ENCODE data around the gene OLFM3. TPM values are rescaled to one million over a fixed set of nuclear protein-coding genes. Genes with fewer than 3 reads are reported as not detected.

The OLFM3 gene
- total RNA-seq, 1 donor from 2014 or later = 0.49 TPM

DNA sequence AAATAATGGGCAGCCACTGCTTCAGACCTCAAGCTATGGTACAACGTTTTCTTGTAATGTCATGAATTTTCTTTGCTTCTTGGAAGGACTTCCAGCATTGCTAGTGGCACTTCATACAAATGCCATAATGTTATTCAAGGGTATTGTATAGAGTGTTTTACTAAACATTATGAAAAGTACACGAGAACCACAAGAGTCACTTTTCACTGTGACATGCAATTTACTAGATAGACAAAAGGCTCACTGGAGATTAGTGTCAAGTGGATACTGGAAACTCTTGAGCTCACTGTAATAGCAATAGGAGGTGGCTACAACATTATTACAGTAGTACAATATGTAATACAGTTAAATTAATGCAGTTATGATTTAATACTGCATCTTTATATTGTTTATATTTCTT, 5.3 kb upstream of the OLFM3 start:
- Histone ChIP-seq H3K4me1 (no peaks in the 10 kb centered on the region), H3K27ac (no peak overlapping the region), H3K4me3 (no peak overlapping the region), H3K27me3 (no peaks in the 10 kb centered on the region), H3K9me3 (no peaks in the 10 kb centered on the region), H3K36me3 (no peaks in the 10 kb centered on the region)
- no peak for TF ChIP-seq POLR2A (IDR thresholded peaks at IDR 0.05)
- TF ChIP-seq POLR2AphosphoS5 (IDR thresholded peaks at IDR 0.05; ENCODE audit: insufficient read depth in 1 of 2, low read depth in 1 of 2) = no peak
- TF ChIP-seq, protein P1, sequence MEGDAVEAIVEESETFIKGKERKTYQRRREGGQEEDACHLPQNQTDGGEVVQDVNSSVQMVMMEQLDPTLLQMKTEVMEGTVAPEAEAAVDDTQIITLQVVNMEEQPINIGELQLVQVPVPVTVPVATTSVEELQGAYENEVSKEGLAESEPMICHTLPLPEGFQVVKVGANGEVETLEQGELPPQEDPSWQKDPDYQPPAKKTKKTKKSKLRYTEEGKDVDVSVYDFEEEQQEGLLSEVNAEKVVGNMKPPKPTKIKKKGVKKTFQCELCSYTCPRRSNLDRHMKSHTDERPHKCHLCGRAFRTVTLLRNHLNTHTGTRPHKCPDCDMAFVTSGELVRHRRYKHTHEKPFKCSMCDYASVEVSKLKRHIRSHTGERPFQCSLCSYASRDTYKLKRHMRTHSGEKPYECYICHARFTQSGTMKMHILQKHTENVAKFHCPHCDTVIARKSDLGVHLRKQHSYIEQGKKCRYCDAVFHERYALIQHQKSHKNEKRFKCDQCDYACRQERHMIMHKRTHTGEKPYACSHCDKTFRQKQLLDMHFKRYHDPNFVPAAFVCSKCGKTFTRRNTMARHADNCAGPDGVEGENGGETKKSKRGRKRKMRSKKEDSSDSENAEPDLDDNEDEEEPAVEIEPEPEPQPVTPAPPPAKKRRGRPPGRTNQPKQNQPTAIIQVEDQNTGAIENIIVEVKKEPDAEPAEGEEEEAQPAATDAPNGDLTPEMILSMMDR (IDR thresholded peaks at IDR 0.05) = no peak
- no peak for DNase-seq (ENCODE audit: extremely low spot score in 2 of 2)
- intact Hi-C loops (cut with DNase I) = no loop called here

DNA sequence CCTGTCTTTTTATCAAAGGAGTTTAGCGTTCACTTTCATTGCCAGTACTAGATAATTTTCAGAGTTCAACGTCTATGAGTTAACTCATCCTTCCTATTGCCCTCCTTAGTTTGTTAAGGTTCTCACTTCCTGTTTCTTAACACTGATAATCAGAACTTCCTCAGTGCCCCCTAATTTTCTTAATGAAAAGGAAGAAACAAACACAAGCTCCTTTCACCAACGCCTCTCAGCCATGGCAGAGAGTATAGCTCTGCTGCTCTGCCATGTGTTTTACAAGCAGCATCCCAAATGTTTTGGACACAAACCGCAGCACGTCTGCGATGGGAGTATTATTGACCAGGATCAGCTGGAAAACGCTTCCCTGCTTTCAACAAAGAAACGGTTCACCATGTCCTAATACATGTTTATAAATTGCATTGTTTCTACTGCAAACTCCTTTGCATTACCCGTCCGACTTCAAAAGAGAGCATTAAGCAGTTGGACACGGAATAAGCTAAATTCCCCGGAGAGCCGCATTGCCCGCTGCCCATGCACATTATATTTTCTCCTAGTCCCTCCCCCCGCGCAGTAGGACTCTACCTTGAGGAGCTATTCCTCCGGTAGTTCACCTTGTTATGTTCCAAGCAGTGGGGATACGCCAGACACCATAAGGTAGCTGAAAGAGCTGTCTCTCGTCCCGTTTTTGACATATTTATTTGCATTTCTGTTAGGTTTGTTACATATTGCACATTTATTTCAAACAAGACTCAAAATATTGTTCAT, 561 bp downstream of the OLFM3 start:
- H3K27ac ChIP-seq = no peak overlapping the region
- intact Hi-C loops (cut with DNase I) = no loop called here
- DNase-seq (ENCODE audit: extremely low spot score in 2 of 2) = no peak
- no peak overlapping the region for H3K4me3 ChIP-seq
- H3K27me3 ChIP-seq = no peaks in the 10 kb centered on the region
- TF ChIP-seq, protein P1 (IDR thresholded peaks at IDR 0.05) = no peak
- no peak for TF ChIP-seq POLR2AphosphoS5 (IDR thresholded peaks at IDR 0.05; ENCODE audit: insufficient read depth in 1 of 2, low read depth in 1 of 2)
- no peak for TF ChIP-seq POLR2A (IDR thresholded peaks at IDR 0.05)
- H3K36me3 ChIP-seq = no peaks in the 10 kb centered on the region
- H3K4me1 ChIP-seq = no peaks in the 10 kb centered on the region
- no peaks in the 10 kb centered on the region for H3K9me3 ChIP-seq

DNA sequence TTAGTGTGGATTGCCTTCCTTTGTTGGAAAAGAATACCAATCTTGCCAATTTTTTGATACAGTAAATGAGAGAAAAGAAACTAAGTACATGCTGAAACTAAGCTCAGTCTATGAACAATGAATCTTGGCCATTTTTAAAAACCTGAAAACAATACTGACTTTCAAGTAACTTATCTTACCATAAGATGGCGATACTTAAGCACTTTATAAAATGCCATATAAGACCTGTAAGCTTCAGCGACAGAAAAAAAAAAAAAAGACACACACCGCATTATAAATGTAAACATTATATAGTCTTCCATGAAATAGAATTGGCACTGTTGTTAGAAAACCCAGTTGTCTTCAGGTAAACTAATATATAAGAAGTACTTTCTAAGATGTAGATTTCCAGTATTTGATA, 3.0 kb downstream of the OLFM3 start:
- Histone ChIP-seq H3K9me3 (no peaks in the 10 kb centered on the region), H3K36me3 (no peaks in the 10 kb centered on the region), H3K4me3 (no peak overlapping the region), H3K27ac (no peak overlapping the region), H3K4me1 (no peaks in the 10 kb centered on the region), H3K27me3 (no peaks in the 10 kb centered on the region)
- TF ChIP-seq POLR2AphosphoS5 (IDR thresholded peaks at IDR 0.05; ENCODE audit: insufficient read depth in 1 of 2, low read depth in 1 of 2) = no peak
- no peak for TF ChIP-seq POLR2A (IDR thresholded peaks at IDR 0.05)
- TF ChIP-seq, protein P1 (IDR thresholded peaks at IDR 0.05) = no peak
- no peak for DNase-seq (ENCODE audit: extremely low spot score in 2 of 2)
- intact Hi-C loops (cut with DNase I) = no loop called here

DNA sequence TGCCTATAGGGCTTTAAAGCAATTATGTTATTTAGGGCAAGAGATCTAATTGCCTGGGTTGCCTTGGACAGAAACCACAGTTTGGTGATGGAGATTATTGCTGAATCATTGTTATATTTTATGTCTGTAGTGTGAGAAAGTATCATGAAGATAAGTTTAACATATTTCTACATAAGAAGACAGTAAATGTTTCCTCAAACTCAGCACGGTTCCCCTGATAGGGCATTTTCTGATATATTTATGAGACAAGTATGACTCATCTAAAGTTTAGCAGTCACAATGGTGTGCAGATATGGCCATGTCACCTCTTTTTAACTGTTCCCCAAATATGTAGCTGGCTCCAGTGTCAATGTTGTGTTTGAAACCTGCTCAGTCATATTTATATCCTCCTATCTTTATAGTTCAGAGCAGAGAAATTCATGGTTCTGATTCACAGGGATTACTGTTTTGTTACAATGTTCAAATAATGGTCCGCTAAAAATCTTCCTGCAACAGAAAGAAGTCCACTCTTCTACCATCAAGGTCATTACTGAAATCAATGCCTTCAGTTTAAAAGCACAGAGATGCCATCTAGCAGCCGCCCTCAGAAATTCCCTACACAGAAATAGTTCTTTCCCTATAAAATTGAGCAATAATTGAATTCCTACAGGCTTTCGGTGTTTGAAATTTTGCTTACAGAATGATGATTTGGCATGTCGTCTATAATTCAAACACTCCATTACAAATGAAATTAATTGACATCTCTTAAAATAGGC, 3.7 kb downstream of the OLFM3 start:
- intact Hi-C loops (cut with DNase I) = no loop called here
- Histone ChIP-seq H3K4me1 (no peaks in the 10 kb centered on the region), H3K27ac (no peak overlapping the region), H3K9me3 (no peaks in the 10 kb centered on the region), H3K27me3 (no peaks in the 10 kb centered on the region), H3K36me3 (no peaks in the 10 kb centered on the region), H3K4me3 (no peak overlapping the region)
- no peak for DNase-seq (ENCODE audit: extremely low spot score in 2 of 2)
- TF ChIP-seq, protein P1 (IDR thresholded peaks at IDR 0.05) = no peak
- TF ChIP-seq POLR2AphosphoS5 (IDR thresholded peaks at IDR 0.05; ENCODE audit: insufficient read depth in 1 of 2, low read depth in 1 of 2) (no peak), POLR2A (IDR thresholded peaks at IDR 0.05) (no peak)

DNA sequence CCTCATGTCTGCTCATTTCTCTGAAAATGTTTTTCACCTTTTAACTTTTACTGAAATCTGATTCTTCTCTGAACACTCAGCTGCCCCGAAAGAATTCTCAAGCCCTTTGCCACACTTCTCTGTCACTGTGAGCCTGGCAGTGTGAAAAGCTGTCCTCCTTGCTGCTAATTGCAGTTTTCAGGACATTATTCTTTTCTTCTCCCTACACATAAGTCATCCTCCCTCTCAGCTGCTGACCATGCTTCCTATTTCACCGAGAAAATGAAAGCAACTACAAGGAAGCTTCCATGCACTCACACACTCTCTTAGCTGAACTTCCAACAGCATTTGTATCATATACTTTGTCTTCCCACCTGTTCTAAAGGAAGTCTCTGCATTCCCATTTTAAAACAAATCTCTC, 15.8 kb downstream of the OLFM3 start:
- intact Hi-C loops (cut with DNase I) = no loop called here
- H3K36me3 ChIP-seq = no peaks in the 10 kb centered on the region
- no peaks in the 10 kb centered on the region for H3K9me3 ChIP-seq
- H3K4me3 ChIP-seq = no peak overlapping the region
- H3K27me3 ChIP-seq = no peaks in the 10 kb centered on the region
- H3K27ac ChIP-seq = no peak overlapping the region
- H3K4me1 ChIP-seq = no peaks in the 10 kb centered on the region
- DNase-seq (ENCODE audit: extremely low spot score in 2 of 2) = no peak
- TF ChIP-seq, protein P1 (IDR thresholded peaks at IDR 0.05) = no peak
- TF ChIP-seq POLR2AphosphoS5 (IDR thresholded peaks at IDR 0.05; ENCODE audit: insufficient read depth in 1 of 2, low read depth in 1 of 2) (no peak), POLR2A (IDR thresholded peaks at IDR 0.05) (no peak)
